GM20431 (cell line): Measurements from ENCODE around the gene TMEM198.

Source experiments
- in situ Hi-C: fragments of 300-500 bp; cut with MseI, MboI; formaldehyde crosslinking; loops from one replicate; pipeline ENCODE4 v1.15.0; 2020; ENCODE audit warnings: low sequenced_read_pairs; ENCODE audit not compliant: unreplicated experiment

TMEM198 gene

GRCh38 chr2:219508971-219509779 is 34.7 kb upstream of the TMEM198 start:
- in situ Hi-C loops, result no loop called here

GRCh38 chr2:219509780-219510511 is 33.9 kb upstream of the TMEM198 start:
- in situ Hi-C loops, result no loop called here

GRCh38 chr2:219510512-219511135 is 33.2 kb upstream of the TMEM198 start:
- in situ Hi-C loops, result no loop called here

GRCh38 chr2:219511547-219512325 is 32.1 kb upstream of the TMEM198 start:
- in situ Hi-C loops, result no loop called here

DNA sequence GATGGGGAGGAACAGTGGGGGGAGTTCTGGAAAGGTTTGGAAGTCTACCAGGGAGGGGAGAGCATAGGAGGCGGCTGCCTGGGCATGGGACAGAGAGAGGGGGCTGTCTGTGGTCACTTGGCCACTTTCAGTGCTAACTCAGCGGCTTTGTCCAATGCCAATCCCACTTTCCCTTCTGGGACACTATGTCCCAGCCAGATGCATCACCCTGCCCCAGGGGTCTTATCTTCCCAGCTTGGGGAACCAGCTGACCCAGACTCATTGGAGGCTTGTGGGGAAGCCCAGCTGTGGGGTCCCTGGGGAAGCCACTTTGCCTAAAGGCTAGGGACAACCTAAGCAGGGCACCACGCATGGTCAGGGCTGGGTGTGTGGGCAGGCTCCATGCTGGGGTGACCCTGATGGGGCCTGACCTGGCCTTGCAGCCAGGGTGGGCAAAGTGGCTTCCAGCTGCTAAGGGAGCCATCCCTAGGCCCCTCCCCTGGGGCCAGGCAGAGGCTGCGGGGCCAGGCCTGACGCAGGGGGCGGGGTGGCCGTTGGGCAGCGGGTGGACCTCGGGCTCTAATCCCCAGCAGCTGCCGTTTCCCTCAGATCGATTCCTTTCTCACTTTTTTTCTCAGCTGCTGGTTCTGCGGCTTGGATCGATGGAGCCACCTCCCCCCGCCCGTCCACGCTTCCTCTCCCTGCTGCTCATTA is 31.2 kb upstream of the TMEM198 start:
- in situ Hi-C loops, result no loop called here

GRCh38 chr2:219513787-219514186 is 30.0 kb upstream of the TMEM198 start:
- in situ Hi-C loops, result no loop called here

GRCh38 chr2:219514196-219514761 is 29.5 kb upstream of the TMEM198 start, which contains the start of gene ASIC4:
Gene ASIC4, plus strand, starts transcription at chr2:219514482. Its CDS starts 243 bp downstream, at chr2:219514725.
- in situ Hi-C loops, result no loop called here

DNA sequence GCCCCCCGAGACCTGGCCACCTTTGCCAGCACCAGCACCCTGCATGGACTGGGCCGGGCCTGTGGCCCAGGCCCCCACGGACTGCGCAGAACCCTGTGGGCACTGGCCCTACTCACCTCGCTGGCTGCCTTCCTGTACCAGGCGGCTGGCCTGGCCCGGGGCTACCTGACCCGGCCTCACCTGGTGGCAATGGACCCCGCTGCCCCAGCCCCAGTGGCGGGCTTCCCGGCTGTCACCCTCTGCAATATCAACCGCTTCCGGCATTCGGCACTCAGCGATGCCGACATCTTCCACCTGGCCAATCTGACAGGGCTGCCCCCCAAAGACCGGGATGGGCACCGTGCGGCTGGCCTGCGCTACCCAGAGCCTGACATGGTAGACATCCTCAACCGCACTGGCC is 29.0 kb upstream of the TMEM198 start:
- in situ Hi-C loops, result no loop called here

DNA sequence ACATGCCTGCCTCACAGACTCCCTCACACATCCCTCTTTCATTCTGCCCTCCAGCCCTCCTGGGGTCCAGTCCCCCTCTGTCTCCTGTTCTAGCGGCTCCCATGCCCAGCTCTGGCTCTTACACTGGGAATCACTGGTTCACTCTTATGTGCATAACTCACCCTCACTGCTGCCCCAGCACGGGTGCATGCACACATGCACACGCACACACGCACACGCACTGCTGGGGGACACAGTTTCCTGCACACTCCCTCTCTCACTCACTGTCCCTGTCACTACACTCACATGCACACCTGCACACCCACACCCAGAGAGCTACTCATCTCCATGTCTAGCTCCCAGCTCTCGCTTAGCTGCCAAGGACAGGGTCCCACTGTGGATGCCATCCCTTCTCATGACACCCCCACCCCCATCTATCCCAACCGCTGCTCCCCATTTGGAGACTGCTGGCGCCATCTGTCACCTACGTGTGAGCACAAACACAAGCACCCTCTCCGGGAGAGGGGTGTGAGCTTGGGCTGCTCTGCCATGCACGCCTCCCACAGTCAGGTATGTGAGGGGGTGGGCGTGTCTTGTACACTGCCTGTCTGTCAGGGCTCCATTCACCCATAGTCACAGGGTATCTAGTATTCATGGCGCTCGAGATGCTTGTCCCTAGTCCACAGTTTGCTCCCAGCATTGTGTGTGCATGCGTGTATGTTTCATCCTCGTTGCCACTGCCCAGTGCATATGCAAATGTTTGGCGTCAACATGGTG is 27.8 kb upstream of the TMEM198 start:
- in situ Hi-C loops, result no loop called here

GRCh38 chr2:219516888-219517287 is 26.9 kb upstream of the TMEM198 start:
- in situ Hi-C loops, result no loop called here

DNA sequence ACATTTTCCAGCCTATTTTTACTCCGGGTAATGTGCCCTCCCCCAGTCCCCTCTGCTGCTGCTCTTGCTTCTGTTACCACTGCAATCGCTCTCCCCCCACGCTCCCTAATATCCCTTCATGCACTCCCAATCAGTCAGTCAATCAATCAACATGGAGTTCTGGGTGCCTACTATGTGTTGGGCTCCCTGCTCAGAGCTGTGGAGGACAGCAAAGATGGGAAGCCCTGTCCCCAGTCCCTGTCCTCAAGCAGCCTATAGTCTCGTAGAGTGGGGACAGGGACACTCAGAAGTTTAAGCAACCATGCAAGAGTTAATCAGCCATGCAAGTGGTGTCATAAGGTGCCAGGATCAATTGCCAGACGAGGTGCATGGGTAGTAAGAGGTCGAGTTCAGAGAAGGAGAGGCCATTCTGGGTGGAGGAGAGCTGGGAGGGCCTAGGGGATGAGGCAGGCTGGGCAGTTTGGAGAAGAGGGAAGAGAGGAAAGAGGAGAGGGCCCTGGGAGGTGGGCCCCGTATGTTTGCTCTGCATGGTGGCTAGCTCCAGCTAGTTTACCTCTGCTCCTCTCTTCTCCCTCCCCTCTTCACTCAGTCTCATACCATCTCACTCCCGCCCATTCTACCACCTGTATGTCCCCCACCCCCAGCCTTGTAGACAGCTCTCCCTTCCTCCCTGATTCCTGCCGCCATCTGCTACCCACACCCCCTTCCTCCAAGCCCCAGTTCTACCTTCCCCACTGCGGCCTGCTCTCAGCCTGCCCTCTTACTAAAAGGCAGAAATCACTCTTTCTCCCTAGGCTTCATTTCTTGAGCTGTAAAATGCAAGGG is 25.7 kb upstream of the TMEM198 start:
- in situ Hi-C loops, result no loop called here

GRCh38 chr2:219519526-219519916 is 24.3 kb upstream of the TMEM198 start:
- in situ Hi-C loops, result no loop called here

DNA sequence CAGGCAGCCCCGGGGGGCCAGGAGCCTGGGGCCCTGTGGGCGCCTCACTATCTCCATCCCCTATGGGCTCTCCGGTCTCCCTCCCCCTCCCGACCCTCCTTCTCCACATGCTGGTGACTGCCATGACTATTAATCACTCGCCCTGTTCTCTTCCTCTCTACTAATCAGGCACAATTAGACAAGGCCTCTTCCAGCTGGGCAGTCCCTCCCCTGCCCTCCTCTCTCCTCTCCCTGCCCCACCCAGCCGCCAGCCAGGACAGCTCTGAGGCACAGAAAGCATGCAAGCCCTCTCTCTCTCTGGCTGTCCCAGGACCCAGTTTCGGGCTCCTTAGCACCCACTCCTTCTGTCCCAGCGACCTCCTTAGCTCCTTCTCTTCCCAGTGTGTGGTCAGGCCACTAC is 23.7 kb upstream of the TMEM198 start:
- in situ Hi-C loops, result loop anchor here (10.0 kb wide), 1 partner anchor 115 kb away; no protein-coding TSS in a partner anchor

- in situ Hi-C loops, result loop anchor here (10.0 kb wide), 1 partner anchor 116 kb away; no protein-coding TSS in a partner anchor
These were observed 22.6 kb upstream of the TMEM198 start for GRCh38 chr2:219521066-219521880.

DNA sequence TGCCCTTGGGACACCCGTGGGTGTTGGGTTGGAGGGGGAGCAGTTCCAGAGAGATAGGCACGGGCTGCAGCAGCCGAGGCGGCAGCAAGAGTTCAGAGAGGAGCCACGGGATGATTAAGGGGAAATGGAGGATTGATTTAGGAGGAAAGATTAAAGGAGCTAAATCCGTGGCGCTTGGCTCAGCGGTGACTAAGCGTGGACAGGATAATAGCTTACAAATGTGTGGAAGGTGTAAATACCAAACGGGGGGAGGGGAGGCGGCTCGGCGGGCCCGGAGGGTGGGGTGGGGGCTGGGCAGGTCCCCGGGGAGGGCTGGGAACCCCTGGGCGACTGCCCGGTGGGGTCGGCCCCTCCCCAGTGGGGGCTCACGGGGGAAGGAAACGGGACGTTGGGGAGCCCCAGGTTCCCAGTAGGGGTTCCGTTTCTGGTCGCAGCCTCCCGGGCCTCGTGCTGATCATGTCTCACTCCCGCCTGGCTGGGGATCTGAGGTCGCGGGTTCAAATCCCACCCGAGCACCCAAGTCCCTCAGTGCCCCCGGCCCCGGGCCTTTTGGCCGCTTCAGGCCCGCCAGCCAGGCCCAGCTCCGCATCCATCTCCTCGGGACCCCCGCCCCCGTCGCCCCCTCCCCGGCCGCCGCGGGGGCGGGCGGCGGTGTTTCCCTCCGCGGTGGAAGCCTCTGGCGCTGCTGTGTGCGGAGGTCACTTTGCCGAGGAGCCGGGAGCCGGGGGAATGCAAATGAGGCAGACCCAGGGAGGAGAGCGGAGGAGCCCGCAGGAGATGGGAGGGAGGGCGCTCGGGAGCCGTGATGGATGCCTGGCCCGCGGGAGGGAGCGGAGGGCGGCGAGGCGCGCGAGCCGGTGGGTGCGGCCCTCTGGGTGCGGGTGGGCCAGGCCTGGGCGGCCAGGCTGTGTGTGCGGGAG is 21.5 kb upstream of the TMEM198 start:
- in situ Hi-C loops, result loop anchor here (10.0 kb wide), 1 partner anchor 118 kb away; no protein-coding TSS in a partner anchor
